Stromal cell of bone marrow (primary cell): Measurements from ENCODE around the gene SLC24A3.

ENCODE experiments used
- DNase-seq: peaks from one replicate; pipeline ENCODE4 v3.0.0-alpha.2; 2012; ENCODE audit warnings: low read depth

SLC24A3 gene

GRCh38 chr20:19271879-19272651 lies 59.6 kb downstream of the SLC24A3 start:
- DNase-seq = no peak

GRCh38 chr20:19272976-19273654 lies 60.7 kb downstream of the SLC24A3 start:
- no peak for DNase-seq

- no peak for DNase-seq
Measured at GRCh38 chr20:19274001-19274400, 61.6 kb downstream of the SLC24A3 start.

GRCh38 chr20:19274412-19275015 lies 62.1 kb downstream of the SLC24A3 start:
- no peak for DNase-seq

GRCh38 chr20:19275038-19275629 lies 62.7 kb downstream of the SLC24A3 start:
- no peak for DNase-seq

- no peak for DNase-seq
Measured at GRCh38 chr20:19275630-19276071, 63.2 kb downstream of the SLC24A3 start.

- no peak for DNase-seq
Measured at GRCh38 chr20:19277381-19277780, 64.9 kb downstream of the SLC24A3 start.

- no peak for DNase-seq
Measured at GRCh38 chr20:19283490-19284025, 71.1 kb downstream of the SLC24A3 start.

GRCh38 chr20:19284400-19285178 lies 72.1 kb downstream of the SLC24A3 start:
- DNase-seq = no peak

GRCh38 chr20:19285436-19285835 lies 73.0 kb downstream of the SLC24A3 start:
- DNase-seq = no peak

- no peak for DNase-seq
Measured at GRCh38 chr20:19288061-19288460, 75.6 kb downstream of the SLC24A3 start.

- no peak for DNase-seq
Measured at GRCh38 chr20:19288636-19289035, 76.2 kb downstream of the SLC24A3 start.

- no peak for DNase-seq
Measured at GRCh38 chr20:19289451-19289850, 77.0 kb downstream of the SLC24A3 start.

GRCh38 chr20:19291024-19291817 lies 78.8 kb downstream of the SLC24A3 start:
- no peak for DNase-seq

- DNase-seq = no peak
Measured at GRCh38 chr20:19291818-19292132, 79.3 kb downstream of the SLC24A3 start.

GRCh38 chr20:19292254-19292653 lies 79.8 kb downstream of the SLC24A3 start:
- DNase-seq = no peak

GRCh38 chr20:19295076-19295475 lies 82.6 kb downstream of the SLC24A3 start:
- DNase-seq = no peak

GRCh38 chr20:19298652-19299051 lies 86.2 kb downstream of the SLC24A3 start:
- no peak for DNase-seq

- DNase-seq = no peak
Measured at GRCh38 chr20:19300395-19300794, 88.0 kb downstream of the SLC24A3 start.

- DNase-seq = no peak
Measured at GRCh38 chr20:19301142-19301541, 88.7 kb downstream of the SLC24A3 start.

- DNase-seq = no peak
Measured at GRCh38 chr20:19301843-19302242, 89.4 kb downstream of the SLC24A3 start.
